GM21528 (cell line): ENCODE data around the gene BICD2.
"Not testable (repeated sequence)": the region's sequence is repeated elsewhere in the genome, so short reads cannot be mapped to it uniquely, and the experiment has no call there.

ENCODE experiments used
- ATAC-seq: cut with Tn5 transposase; IDR thresholded peaks from one replicate; pipeline ENCODE4 v1.9.1; 2021; ENCODE audit warnings: mild to moderate bottlenecking, moderate library complexity; ENCODE audit not compliant: unreplicated experiment, low FRiP score

The BICD2 gene

DNA sequence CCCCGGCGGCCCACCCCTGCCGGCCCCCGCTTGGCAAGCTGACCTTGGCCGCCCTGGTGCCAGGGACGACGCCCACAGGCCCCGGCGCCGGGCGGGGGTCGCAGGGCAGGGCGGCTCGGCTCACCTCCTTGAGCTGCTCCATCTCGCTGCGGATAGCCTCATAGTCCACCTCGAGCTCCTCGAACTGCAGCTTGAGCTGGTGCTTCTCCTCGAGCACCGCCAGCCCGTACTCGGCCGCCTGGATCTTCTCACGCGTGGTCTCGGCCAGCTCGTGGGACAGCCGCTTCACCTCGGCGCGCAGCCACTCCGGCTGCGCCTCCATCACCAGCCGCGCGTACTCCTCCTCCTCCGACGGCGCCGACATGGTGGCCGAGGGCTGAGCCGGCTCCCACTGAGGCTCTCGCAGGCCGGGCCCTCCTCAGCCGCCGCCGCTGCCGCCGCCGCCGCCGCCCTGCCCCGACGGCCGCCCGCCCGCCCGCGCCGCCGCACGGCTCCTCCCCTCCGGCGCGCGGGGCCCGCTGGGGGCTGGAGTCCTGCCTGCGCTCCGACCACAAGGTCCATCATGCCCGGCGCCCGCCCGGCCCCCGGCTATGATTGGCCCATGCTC is at the start of gene BICD2:
TSS of gene BICD2 (minus strand) at position 453 of the 607 bp plus-strand sequence. CDS start at position 364, 89 bp downstream.
- ATAC-seq, result peak; percentile 91

DNA sequence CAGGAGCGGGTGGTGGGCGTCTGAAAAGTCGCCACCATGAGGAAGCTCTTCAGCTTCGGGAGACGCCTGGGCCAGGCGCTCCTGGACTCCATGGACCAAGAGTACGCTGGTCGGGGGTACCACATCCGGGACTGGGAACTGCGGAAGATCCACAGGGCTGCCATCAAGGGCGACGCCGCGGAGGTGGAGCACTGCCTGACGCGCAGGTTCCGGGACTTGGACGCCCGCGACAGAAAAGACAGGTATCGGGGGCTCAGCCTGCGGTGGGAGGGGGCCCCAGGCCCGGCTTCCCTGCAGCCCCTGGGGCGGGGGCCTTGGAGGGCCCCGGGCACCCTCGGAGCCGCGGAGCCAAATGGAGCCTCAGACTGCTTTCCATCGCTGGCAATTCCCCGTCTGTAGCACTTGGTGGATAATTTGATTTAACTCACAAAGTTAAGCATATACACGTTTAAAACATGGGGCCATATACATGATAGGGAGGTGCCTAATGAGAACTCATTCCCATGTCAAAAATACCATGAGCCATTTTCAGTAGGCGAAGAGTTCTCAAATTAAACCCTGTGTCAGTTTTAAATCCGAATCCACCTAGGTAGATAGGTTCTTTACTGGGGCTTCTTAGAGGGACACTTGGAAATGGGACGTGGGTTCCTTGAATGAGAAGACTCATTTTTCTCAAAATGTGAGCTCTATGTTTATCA is 45.1 kb upstream of the BICD2 start:
- not testable (repeated sequence) for ATAC-seq

DNA sequence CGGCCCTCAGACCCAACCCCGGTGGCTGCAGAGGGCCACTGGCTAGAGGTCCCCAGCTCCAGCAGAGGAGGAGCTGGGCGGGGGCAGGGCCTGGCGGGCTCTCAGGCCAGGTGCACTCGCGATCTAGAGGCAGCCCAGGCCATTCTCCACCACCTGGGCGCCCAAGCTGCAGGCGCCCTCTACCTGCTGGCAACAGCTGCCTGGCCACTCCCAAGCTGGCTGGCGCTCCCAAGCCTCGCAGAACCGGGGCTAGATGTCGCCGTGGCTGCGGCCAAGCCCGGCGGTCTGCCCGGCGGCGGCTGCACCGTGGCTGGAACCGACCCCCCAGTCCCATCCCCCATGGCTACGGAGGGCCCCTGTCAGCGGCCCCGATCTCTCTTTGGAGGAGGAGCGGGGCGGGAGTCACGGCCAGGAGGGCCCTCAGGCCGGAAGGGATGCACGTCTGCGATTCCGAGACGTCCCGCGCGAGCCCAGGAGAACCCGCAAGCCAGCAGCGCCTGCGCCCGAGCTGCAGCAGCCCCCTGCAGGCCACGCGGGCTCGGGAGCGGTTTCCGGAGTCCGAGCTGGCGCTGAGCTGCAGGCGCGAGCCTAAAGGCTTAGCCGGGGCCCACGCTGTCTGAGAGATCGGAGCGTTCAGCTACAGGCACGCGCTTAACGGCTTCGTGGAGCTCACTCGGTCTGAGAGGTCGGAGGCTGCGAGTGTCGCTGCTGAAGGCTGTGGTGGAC is 44.3 kb upstream of the BICD2 start:
- ATAC-seq, result no peak

DNA sequence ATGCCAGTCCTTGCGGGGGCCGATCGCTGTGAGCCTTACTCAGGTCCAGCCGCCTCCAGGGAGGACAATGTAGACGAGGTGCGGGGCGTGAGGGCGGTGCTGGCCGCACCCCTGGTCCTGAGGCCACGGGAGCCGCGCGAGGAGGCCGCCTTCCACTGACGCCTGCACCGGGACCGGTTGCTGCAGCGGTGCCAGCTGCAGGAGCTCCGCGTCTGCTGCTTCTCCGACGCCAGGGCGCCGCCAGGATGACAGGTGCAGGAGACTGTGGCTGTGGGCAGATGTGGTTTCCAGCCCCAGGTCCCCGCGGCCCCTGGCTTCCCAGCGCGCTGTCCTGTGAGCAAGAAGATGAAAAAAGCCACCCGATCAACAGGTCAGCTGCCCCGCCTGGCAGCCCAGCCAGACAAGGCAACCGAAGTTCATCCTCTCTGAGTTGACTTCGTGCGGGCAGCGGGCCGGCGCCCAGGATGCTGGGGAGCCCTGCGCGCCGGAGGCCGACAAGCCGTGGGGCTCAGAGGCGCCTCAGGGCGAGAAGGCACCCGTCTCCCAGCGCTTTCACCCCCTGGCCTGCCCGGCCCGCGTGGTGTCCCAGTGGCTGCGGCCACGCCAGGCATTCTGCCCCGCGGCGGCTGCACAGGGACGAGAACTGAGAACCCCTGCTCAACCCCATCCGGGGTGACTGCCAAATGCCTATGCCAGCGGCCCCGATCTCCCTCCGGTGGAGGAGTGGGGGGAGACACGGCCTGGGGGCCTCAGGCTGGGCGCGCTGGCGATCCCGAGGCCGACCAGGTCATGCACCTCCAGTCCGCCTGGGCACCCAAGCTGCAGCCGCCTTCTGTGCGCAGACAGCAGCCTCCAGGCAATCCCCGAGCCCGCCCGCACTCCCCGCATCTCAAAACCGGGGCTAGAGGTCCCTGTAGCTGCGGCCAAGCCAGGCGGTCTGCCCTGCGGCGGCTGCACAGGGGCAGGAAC is 43.4 kb upstream of the BICD2 start:
- ATAC-seq, result no peak

DNA sequence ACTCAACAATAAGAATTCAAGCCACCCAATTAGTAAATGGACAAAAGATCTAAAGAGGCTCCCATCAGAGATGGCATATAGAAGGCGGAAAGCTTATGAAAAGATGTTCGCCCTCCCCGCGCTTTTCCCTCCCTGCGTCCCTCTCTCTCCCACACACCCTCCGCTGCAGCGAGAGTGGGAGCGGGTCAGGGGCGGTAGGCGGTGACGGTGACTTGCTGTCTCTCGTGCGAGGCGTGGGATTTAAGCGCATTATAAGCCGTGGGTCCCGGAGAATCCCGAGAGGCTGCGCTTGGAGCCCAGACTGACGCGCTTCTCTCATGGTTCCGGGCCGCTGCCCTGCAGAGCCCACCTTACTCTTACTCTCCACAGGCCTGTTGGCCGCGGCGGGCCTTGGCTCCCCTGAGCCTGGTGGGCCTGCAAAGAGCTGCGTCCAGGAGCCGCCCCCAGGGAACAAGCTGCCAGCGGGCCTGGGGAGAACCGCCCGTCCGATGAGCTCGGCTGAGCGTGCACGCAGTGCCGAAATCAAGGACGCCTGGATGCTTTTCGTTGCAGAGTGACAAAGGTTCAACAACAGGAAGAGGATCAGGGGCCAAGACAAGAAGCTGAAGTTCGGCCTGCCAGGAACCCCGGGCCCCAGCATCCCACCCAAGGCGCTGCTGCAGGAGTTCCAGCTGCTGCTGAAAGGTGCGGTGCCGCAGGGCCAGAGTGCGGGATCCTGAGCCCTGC is 42.6 kb upstream of the BICD2 start:
- no peak for ATAC-seq

DNA sequence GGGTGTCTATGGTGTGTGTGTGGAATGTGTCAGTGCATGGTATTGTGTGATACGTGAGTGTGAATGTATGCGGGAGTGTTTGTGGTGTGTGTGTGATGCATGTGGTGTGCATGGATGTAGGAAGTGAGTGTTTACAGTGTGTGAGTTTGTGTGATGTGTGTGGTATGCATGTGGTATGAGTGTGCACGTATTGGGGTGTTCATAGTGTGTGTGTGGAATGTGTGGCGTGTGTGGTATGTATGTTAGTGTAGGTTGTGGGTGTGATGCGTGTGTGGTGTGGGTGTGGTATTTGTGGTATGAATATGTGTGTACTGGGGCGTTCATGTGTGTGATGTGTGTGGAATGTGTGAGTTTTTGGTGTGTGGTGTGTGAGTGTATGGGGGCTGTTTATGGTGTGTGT is 40.1 kb upstream of the BICD2 start:
- no peak for ATAC-seq

DNA sequence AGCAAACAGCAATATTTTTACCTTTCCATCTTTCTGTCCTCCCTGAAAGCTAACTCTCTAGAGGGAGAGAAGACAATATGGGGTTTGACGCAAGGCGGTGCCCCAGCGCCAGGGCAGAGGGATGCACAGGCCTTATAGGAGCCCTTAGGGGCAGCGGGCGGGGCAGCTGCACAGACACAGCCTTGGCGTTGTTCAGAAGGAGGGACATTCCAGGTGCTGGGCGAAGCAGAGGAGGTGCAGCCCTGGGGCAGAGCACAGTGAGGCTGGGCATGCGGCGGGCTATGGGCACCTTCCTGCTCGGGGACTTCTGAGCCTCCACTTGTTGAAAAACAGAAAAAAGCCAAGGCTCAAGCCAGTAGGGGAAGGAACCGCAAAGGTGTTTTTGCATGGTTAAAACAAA is 33.7 kb upstream of the BICD2 start:
- ATAC-seq, result no peak

DNA sequence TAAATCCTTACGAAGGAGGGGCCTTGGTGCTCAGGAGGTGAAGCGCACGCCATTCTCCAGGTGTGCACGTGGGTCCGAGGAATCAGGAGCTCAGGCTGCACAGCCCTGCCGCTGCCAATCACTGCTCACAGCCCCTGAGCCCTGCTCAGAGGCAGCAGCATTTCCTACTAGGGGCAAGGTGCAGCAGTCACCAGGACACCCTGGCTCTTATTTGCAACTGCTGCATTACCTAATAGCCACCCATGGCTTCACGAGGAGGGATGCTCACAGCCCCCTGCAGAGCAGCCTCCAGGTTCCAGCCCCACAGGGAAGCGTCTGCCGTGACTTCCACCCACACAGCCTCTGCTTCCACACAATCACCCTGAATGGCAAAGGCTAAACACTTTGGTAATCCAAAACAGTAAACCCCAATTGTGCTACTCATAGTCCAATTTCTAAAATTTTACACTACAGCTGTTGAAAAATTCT is 31.7 kb upstream of the BICD2 start:
- ATAC-seq, result not testable (repeated sequence)

DNA sequence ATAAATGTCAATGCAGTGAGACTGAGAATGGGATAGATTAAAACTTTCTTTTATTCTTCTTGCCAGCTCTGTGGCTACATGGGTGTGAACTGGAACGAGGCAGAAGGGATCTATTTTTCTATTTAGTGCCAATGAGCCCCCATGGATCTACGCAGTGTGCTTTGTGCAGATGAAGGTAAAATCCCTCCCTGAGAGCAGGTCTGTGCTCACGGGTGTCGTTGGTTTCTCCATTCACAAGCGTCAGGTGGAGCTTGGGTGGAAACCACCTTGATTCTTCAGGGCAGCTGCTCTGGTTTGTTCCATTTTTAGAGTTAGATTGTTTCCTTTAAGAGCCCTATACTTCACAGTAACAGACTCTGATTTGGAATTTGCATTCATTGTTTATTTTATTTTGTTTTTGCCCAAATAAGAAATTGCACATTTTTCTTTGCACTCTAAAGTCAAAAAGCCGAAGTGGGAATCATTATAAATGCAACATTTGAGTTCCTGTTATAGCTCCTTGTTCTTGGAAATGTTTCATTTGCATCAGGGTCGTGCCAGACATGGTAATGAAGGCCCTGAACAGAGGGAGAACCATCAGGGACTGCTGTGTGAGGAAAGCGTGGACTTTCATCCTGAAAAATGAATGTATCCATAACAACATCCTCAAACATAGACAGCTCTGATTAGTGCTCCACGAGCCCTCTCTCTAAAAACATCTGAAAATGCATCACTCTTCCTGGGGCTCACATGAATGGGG is 31.1 kb upstream of the BICD2 start:
- ATAC-seq, result no peak

DNA sequence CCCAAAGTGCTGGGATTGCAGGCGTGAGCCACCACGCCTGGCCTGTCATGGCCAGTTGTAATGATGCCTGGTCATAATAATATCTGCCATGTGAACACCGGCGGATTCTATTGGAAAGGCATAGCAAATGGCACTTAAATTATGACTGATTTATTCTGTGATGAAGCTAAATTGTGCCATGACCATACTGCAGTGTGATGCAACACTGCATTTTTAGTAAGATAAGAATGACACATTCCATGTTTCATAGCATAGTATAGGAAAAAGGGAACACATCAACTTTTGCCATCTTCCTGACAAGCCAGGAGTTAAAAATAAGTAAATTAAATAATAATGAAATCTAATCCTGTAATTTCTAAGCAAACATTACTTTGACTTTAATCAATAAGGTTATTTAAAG is 30.4 kb upstream of the BICD2 start:
- no peak for ATAC-seq

DNA sequence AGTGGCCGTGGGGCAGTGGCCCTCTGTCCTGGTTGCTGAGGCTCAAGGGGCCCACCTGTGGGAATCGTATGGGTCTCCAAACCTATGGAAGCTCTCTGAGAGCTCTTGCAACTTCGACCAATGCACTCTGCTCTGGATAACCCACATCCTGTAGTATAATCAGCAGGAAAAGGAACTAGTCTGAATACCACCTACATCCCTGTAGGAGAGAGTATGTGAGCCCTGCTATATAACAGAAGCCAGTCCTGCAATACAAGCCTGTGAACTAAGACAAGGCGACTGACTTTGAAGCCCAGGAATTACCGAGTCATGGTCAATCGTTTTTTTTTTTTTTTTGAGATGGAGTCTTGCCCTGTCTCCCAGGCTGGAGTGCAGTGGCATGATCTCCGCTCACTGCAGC is 29.8 kb upstream of the BICD2 start:
- ATAC-seq, result no peak

DNA sequence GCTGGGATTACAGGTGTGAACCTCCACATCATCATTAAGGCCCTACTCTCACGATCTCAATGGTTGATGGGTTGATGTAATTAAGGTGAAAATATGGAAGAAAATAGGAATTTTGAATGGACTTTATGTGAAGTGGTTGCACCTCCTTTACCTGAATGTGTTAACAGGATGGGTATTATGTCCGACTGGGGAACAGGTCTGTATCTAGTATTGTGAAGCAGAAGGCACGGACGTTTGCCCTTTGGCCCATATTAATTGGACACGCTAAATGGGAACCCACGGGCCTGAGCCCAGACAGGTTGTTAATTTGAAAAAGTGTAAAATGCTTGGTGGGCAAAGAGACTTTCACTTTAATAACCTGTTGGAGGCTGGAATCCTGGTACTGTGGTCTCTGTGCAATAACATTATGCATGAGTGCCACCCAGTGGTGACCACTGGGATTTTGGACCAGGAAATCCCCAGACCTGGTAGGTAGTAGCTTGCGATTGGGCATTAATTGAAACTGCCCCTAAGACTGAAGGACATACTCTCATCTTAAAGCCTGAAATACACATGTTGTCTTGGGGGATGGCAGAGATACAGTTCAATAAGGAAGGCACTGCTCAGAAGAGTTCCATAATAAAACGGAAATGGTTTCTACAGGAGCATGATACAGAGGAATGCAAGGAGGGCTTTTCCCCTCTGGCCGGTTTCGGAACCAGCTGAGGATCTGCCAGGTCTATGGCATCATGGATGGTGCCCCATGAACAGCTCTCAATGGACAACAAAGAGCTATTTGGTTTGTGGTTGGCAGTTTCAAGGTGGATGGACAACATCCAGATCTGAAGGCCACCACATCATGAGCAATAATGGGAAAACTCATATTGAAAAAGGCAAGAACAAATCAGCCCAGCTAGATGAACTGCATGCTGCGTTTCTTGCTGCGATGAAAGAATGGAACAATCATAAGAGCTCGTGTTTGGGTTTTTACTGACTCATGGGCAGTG is 26.2 kb upstream of the BICD2 start:
- no peak for ATAC-seq

DNA sequence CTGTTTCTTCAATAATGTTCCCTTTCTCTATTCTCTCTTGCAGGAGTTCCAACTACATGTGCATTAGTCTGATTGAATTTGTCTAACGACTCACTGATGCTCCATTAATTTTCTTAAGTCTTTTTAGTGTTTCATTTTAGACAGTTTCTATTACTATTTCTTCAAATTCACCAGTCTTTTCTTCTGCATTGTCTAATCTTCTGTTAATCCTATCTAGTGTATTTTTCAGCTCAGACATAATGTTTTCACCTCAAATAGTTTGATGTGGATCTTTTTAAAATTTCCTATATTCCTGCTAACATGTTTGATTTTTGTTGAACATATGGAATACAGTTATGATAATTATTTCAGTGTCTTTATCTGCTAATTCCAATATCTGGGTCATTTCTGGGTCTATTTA is 21.7 kb upstream of the BICD2 start:
- no peak for ATAC-seq

DNA sequence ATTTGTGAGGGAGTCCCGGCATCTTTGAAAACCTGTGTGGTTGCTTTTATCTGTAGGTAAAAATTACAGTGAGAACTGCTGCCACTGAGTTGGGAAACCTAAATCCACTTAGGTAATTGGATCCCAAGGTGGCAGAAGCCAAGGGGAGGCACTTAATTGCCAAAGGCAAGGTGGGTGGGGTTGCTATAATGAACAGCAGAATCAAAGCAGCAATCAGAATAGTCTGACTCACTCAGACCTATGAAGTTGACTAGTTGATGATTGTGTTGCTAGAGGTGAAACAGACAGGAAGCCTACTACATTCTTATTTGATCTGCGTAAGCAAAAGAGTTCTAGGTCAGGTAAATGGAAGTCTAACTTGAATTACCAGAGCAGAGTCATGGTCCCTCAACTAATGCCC is 17.3 kb upstream of the BICD2 start:
- ATAC-seq, result no peak

DNA sequence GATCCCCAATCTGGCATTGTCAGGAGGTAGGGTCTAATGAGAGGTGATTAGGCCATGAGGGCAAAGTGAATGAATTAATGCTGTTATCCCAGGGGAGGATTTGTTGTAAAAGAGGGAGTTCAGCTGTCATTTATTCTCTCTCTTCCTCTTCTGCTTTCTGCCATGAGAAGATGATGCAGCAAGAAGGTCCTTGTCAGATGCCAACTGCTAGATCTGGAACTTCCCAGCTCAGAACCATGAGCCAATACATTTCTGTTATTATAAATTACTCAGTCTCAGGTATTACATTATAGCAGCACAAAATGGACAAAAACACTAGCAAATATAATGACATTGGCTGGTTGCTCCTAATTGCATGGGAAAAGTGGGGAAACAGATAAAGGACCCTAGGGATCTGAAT is 15.6 kb upstream of the BICD2 start:
- ATAC-seq, result no peak

DNA sequence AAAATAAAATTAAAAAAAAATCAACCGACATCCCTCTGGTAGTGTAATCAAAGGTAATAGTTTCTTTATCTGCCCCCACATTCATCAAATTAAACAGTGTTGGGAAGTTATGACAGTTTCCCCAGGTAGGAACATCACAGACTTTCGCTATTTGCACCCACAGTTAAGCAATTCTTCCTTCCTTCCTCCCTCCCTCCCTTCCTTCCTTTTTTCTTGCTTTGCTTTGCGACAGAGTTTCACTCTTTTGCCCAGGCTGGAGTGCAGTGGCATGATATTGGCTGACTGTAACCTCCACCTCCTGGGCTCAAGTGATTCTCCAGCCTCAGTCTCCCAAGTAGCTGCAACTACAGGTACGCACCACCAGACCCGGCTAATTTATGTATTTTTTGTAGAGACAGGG is 10.8 kb upstream of the BICD2 start:
- ATAC-seq, result no peak

DNA sequence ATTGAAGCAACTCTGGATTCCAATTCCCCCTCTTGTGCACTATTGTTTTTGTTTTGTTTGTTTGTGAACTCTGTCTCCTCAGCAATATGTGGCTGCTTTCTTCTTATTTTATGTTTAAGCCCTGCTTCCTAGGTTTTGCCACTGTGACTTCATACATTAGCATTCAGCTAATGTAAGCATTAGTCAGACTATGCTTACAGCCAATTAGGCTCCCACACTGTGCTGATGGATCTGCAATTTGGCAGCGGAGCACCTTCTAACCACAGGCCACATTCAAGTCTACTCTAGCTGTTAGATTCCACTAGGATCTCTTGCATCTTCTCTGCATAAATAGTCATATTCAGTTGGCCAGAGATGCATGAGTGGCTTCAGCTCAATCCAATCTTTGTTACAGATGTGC is 9.6 kb upstream of the BICD2 start:
- ATAC-seq, result no peak

DNA sequence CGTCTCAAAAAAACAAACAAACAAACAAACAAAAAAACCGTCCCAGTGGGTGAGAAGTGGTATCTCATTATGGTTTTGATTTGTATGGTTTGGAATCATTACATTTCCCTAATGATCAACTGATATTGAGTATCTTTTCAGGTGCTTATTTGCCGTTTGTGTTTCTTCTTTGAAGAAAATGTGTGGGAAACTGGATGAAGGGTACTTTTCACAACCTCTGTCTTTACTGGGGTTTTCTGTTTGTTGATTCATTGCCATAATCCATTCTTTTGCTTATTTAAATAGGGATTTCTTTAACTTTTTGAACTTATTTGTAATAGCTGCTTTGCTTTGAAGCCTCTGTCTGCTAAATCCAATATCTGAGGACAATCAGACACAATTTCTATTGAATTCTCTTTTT is 9.2 kb upstream of the BICD2 start:
- ATAC-seq, result no peak
